Measurements from ENCODE around the gene ATP1A4. TPM values are rescaled to one million over a fixed set of nuclear protein-coding genes. Genes with fewer than 3 reads are reported as not detected.

The ATP1A4 gene
- total RNA-seq, 2 experiments from 2014 or later: not detected

DNA sequence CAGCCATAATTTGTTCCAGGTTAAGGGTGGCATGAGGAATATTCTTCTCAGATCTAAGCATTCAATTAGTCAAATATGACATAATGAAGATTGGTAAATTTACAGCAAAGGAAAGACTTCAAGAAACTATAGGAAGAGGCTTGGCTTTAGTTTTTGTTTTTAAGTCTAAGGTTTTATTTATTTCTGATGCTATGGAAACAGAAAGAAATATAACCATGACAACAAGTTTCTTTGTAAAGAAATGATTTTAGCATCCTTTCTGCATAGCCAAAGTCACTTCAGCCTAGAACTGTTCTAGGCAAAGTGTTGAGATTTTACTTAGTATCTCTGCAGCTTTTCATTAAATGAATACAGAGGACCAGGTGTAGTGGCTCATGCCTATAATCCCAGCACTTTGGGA lies 81.5 kb downstream of the ATP1A4 start:
- intact Hi-C loops (cut with micrococcal nuclease; ENCODE audit: unreplicated experiment): no loop called here
- H3K27ac ChIP-seq (ENCODE audit: low read depth, low read length, poor library complexity, severe bottlenecking): no peak overlapping the region
- no peak overlapping the region for H2AFZ ChIP-seq (ENCODE audit: low read length)
- CTCF ChIA-PET (ENCODE audit: unreplicated experiment): no interaction called here
- DNase-seq (ENCODE audit: low spot score): no peak
- H3K4me3 ChIP-seq (ENCODE audit: low read depth, low read length, poor library complexity, severe bottlenecking): no peak overlapping the region
- no peaks in the 10 kb centered on the region for H3K9me2 ChIP-seq (ENCODE audit: insufficient read depth, low read length)
- POLR2A ChIA-PET: interaction anchor here (0.6 to 1.7 kb wide), 5 partner anchors 11 to 29 kb away, joined by 3 to 8 read pairs (median 3); partner anchors contain the start of gene DCAF8
- H3K79me2 ChIP-seq (ENCODE audit: insufficient read depth, low read depth, low read length): no peaks in the 10 kb centered on the region
- H3K4me1 ChIP-seq (ENCODE audit: insufficient read depth, low read length, poor library complexity, severe bottlenecking): no peaks in the 10 kb centered on the region
- no peaks in the 10 kb centered on the region for H4K20me1 ChIP-seq (ENCODE audit: insufficient read depth, low read length)
- TF ChIP-seq, protein P1, sequence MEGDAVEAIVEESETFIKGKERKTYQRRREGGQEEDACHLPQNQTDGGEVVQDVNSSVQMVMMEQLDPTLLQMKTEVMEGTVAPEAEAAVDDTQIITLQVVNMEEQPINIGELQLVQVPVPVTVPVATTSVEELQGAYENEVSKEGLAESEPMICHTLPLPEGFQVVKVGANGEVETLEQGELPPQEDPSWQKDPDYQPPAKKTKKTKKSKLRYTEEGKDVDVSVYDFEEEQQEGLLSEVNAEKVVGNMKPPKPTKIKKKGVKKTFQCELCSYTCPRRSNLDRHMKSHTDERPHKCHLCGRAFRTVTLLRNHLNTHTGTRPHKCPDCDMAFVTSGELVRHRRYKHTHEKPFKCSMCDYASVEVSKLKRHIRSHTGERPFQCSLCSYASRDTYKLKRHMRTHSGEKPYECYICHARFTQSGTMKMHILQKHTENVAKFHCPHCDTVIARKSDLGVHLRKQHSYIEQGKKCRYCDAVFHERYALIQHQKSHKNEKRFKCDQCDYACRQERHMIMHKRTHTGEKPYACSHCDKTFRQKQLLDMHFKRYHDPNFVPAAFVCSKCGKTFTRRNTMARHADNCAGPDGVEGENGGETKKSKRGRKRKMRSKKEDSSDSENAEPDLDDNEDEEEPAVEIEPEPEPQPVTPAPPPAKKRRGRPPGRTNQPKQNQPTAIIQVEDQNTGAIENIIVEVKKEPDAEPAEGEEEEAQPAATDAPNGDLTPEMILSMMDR (conservative IDR thresholded peaks at IDR 0.05; ENCODE audit: low read length): no peak
- TF ChIP-seq EZH2phosphoT487 (IDR thresholded peaks at IDR 0.05; ENCODE audit: borderline replicate concordance, low read depth, low read length): no peak
- H3K36me3 ChIP-seq (ENCODE audit: insufficient read depth, low read length): peaks cover 93% of the 10 kb centered on the region
- no TSS peak for BruUV-seq (replicated peaks)
- no peaks in the 10 kb centered on the region for H3K9me3 ChIP-seq (ENCODE audit: low read length)
- no peak overlapping the region for H3K4me2 ChIP-seq (ENCODE audit: low read length)

Other genes starting within 250 kb of the ATP1A4 start
- gene TAGLN2, start 226.1 kb upstream of the ATP1A4 start, total RNA-seq (2014; rRNA removed; shearing (Covaris generic)): 193 and 260 TPM in 2 replicates
- 195 and 215 TPM in 2 replicates for gene TAGLN2, start 226.1 kb upstream of the ATP1A4 start, total RNA-seq (2022)
- gene IGSF9, start 206.0 kb upstream of the ATP1A4 start, total RNA-seq (2014; rRNA removed; shearing (Covaris generic)): not detected in 2 replicates
- gene IGSF9, start 206.0 kb upstream of the ATP1A4 start, total RNA-seq (2022): not detected in 2 replicates
- not detected in 2 replicates for gene SLAMF9, start 197.4 kb upstream of the ATP1A4 start, total RNA-seq (2014; rRNA removed; shearing (Covaris generic))
- not detected in 2 replicates for gene SLAMF9, start 197.4 kb upstream of the ATP1A4 start, total RNA-seq (2022)
- 4.1 and 4.2 TPM in 2 replicates for gene PIGM, start 119.6 kb upstream of the ATP1A4 start, total RNA-seq (2014; rRNA removed; shearing (Covaris generic))
- 4.9 and 5.1 TPM in 2 replicates for gene PIGM, start 119.6 kb upstream of the ATP1A4 start, total RNA-seq (2022)
- gene KCNJ10, start 81.4 kb upstream of the ATP1A4 start, total RNA-seq (2014; rRNA removed; shearing (Covaris generic)): 0.33 TPM in 1 of 2 replicates, not detected in the other
- gene KCNJ10, start 81.4 kb upstream of the ATP1A4 start, total RNA-seq (2022): 0.15 and 0.29 TPM in 2 replicates
- gene KCNJ9, start 70.1 kb upstream of the ATP1A4 start, total RNA-seq (2014; rRNA removed; shearing (Covaris generic)): not detected in 2 replicates
- gene KCNJ9, start 70.1 kb upstream of the ATP1A4 start, total RNA-seq (2022): not detected in 2 replicates
- 18.7 and 19.9 TPM in 2 replicates for gene IGSF8, start 53.0 kb upstream of the ATP1A4 start, total RNA-seq (2014; rRNA removed; shearing (Covaris generic))
- gene IGSF8, start 53.0 kb upstream of the ATP1A4 start, total RNA-seq (2022): 24.4 and 28.7 TPM in 2 replicates
- gene ATP1A2, start 35.8 kb upstream of the ATP1A4 start, total RNA-seq (2014; rRNA removed; shearing (Covaris generic)): not detected in 2 replicates
- not detected in 2 replicates for gene ATP1A2, start 35.8 kb upstream of the ATP1A4 start, total RNA-seq (2022)
- gene CASQ1, start 39.0 kb downstream of the ATP1A4 start, total RNA-seq (2014; rRNA removed; shearing (Covaris generic)): not detected in 2 replicates
- gene CASQ1, start 39.0 kb downstream of the ATP1A4 start, total RNA-seq (2022): not detected in 2 replicates
- 20.7 and 22.3 TPM in 2 replicates for gene PEA15, start 53.8 kb downstream of the ATP1A4 start, total RNA-seq (2014; rRNA removed; shearing (Covaris generic))
- 25.7 and 30.5 TPM in 2 replicates for gene PEA15, start 53.8 kb downstream of the ATP1A4 start, total RNA-seq (2022)
- gene DCAF8, start 110.9 kb downstream of the ATP1A4 start, total RNA-seq (2014; rRNA removed; shearing (Covaris generic)): 102 and 118 TPM in 2 replicates
- 139 and 141 TPM in 2 replicates for gene DCAF8, start 110.9 kb downstream of the ATP1A4 start, total RNA-seq (2022)
- gene PEX19, start 133.5 kb downstream of the ATP1A4 start, total RNA-seq (2014; rRNA removed; shearing (Covaris generic)): 32.6 and 34.7 TPM in 2 replicates
- gene PEX19, start 133.5 kb downstream of the ATP1A4 start, total RNA-seq (2022): 47.3 and 53.9 TPM in 2 replicates
- gene COPA, start 191.6 kb downstream of the ATP1A4 start, total RNA-seq (2014; rRNA removed; shearing (Covaris generic)): 74.2 and 93.0 TPM in 2 replicates
- 138 and 147 TPM in 2 replicates for gene COPA, start 191.6 kb downstream of the ATP1A4 start, total RNA-seq (2022)
- 32.0 and 44.8 TPM in 2 replicates for gene NCSTN, start 191.8 kb downstream of the ATP1A4 start, total RNA-seq (2014; rRNA removed; shearing (Covaris generic))
- 55.5 and 60.7 TPM in 2 replicates for gene NCSTN, start 191.8 kb downstream of the ATP1A4 start, total RNA-seq (2022)
- gene NHLH1, start 215.5 kb downstream of the ATP1A4 start, total RNA-seq (2014; rRNA removed; shearing (Covaris generic)): 0.26 and 0.63 TPM in 2 replicates
- 0.65 and 0.68 TPM in 2 replicates for gene NHLH1, start 215.5 kb downstream of the ATP1A4 start, total RNA-seq (2022)
- gene VANGL2, start 249.0 kb downstream of the ATP1A4 start, total RNA-seq (2014; rRNA removed; shearing (Covaris generic)): 1.5 and 2.6 TPM in 2 replicates
- 1.5 and 2.9 TPM in 2 replicates for gene VANGL2, start 249.0 kb downstream of the ATP1A4 start, total RNA-seq (2022)

Data from OCI-LY7 (cell line).